GM19240 (cell line): ENCODE data around the gene FBXO42.

Experiments used
- DNase-seq: peaks from one replicate; pipeline ENCODE4 v3.0.0; 2011; ENCODE audit warnings: low spot score; ENCODE audit not compliant: insufficient read length

FBXO42 gene

DNA sequence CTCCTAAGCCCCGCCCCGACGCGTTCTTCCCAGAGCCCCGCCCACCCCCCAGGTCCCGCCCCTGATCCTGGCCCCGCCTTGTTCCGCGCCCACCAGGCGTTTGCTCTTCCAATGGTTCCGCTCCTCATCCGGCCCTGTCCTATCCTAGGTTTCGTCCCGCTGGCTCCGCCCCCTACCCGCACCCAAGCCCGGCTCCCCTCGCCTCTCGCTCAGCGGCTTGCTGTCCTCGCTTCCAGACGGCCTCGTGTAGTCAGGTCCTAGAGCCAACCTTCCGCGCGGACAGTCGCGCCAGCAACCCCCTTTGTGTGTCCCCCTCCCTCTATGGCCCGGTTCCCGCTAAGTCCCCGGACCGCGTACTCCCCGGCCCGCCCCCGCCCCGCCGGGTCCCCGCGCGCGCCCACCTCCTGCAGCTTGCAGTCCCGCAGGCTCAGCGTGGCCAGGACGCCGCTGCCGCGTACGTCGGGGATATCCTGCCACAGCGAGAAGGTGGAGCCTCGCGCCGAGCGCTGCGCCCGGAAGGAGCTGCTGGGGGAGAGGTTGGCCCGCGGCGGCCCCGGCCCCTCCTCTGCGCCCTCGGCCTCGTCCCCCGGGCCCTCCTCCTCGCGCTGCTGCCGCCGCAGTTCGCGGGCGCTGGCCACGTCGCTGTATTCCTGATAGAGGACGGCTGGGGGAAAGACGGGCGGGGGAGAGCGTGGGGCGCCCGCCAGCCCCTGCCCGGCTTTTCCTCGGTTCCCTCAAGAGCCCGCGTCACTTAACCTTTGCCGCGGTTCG lies 145.5 kb downstream of the FBXO42 start:
- DNase-seq, result peak; percentile 55

DNA sequence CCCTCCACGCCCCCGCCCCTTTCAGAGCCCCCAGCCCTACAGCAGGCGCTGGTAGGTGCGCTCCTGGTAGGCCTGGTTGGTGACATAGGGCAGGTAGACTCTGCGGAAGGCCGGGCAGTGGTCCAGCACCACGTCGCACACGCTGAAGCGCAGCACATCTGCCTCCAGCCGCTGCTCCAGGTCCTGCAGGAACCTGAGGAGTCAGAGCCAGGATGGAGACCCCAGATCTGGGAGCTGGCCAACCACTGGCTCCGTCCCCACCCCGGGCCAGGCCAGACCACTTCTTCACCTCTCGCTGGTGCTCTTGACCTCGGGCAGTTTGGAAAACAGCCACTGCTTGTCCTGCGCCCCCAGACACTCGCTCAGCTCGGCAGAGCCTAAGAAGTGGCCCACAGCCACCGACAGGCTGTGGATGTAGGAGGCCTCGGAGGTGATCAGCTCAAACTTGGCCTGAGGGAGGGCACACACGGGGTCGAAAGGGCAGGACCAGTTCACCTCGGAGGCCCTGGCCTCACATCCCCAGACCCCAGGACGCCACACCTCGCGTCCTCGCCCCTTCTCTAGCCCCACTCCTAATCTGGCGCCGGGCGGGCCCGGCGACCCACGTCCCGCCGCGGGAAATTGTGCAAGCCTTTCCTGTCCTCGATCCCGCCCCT lies 146.3 kb downstream of the FBXO42 start:
- no peak for DNase-seq

DNA sequence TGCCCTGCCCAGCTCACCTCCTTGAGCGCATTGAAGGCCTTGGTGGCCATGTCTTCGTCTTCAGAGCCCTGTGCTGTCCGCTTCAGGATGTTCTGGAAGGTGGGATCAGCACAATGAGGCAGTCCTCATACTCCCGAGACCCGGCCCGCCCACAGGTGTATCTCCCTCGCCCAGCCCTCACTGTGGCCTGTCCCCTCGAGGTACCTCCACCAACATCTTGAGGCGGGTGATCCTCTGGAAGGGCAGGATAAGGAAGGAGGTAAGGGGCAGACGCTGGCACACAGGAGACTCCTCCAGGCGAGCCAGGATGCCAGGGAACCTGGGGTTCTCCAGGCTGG lies 147.0 kb downstream of the FBXO42 start:
- DNase-seq, result no peak

DNA sequence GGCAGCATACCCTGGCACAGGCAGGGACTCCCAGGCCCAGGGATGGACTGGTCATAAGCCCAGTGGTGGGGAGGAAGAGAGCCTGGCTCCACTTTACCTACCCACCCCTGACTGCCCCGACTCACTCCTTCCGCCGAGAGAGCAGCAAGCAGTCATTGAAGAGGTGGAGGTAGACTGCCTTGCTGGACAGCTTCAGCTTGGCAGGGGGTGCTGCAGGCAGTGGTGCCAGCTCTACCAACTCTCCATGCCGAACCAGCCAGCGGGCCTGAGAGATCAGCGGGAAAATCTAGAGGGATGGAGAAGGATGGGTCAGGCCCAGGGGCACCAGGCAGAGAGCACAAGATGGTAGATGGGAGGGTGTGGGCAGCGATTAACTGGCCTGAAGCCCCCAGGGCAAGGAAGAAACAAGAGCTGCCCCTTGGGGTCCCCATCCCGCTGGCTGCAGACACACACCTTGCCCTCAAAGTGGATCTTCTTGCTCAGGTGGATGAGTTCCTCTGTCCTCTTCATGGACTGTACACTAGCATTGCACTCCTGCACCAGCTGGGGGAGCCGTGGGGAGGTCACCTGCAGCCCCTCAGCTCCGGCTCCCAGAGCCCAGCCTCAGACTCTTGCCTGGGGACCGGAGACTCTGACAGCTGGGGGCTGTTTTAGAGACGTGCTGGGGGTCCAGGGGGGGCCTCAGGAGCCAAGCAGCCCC lies 147.5 kb downstream of the FBXO42 start:
- no peak for DNase-seq

DNA sequence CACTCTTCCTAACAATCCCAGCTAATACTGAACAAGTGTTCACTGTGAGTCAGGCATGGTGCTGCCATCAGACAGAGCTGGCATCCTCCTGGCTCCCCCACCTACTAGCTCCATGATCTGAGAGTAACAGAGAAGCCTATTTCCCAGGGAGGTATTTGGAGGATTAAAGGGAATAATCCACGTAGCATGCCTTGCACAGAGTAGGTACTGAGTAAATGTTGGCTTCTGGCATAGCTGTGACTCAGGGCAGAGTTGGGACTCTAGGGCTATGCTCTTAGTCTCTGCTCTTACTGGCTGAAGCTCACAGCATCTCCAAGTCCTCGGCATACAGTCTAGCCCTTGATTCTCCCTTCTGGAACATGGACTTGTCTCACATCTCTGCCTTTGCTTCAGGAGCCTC lies 148.1 kb downstream of the FBXO42 start:
- DNase-seq, result no peak

DNA sequence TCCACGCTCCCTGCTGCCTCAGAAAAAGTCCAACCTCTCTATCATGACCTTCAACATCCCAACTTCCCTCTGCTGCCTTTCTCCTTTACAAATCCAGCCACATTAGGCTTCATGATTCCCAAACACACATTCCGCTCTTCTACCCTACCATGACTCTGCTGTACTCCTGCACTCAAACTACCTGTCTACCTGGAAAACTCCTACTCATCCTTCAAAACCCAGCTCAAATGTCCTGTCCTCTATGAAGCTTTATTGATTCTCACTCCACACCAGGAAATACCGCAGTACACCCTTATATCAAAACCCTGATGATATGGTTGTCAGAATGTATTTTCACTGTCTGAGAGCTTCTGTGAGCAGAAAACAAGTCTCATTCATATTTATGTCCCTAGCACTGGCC lies 148.7 kb downstream of the FBXO42 start:
- no peak for DNase-seq

DNA sequence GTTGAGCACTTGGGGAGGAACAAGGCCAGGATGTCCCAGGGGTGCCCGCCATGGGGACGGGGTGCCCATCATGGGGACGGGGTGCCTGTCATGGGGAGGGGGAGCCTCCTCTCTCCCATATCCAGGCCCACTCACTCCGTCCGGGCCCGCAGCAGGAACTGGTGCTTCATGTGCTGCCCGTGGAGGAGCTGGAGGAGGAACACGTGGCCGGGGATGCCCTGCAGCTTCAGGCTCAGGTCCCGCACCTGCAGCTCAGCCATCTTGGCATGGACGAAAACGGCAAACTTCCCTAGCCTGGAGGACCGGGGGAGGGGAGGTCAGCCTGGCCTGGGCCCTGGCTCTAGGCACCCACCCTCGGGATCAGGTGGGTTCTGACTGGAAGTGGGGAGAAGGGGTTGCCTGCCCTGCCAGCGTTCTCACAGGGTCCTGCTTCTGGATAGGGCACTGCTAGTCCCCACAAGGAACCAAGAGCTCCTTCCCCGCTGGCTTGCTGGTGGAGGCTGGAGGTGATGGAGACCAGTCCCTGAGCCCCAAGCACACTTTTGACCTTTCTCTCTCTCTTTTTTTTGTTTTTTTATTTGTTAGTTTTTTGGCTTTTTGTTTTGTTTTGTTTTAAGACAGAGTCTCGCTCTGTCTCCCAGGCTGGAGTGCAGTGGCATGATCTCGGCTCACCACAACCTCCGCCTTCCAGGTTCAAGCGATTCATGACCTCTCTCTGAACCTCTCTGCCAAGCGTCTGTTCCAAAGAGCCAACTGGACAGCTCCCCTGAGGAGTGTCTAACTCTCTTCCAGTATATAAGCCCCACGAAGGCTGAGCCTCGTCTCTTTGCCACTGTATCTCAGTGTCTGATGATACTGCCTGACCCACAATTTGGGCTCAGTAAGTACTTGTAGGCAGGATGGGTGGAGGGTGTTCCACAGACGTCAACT lies 149.7 kb downstream of the FBXO42 start:
- DNase-seq, result no peak

DNA sequence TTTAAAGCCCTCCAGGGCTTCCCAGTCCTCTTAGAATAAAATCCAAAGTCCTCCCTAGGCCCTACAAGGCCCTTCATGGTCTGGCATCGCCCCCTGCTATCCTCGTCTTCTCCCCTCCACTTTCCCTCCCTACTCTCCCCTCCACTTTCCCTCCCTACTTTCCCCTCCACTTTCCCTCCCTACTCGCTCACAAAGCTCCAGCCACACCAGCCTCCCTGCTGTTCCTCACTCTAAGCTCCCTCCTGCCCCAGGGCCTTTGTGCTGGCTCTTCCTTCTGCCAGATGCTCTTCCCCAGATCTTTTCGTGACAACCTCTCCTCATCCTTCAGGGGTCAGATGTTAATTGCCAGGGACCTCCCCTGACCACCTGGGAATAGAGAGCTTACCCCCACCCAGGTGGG lies 152.6 kb downstream of the FBXO42 start:
- no peak for DNase-seq

DNA sequence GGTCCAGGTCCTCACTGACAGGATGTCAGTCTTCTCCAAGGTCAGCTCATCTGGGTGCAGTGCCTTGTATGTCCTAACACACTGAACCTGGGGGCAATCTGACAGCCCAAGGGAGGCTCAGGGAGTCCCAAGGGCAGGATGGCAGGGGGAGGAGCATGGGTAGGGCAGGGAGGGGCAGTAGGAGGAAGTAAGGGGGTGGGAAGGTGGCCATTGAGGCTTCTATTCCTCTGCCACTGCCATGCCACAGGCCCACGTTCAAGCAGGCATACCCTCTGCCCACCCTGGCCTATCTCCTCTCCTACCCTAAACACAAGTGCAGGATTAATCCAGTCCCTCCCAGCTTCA lies 153.2 kb downstream of the FBXO42 start:
- DNase-seq, result no peak

DNA sequence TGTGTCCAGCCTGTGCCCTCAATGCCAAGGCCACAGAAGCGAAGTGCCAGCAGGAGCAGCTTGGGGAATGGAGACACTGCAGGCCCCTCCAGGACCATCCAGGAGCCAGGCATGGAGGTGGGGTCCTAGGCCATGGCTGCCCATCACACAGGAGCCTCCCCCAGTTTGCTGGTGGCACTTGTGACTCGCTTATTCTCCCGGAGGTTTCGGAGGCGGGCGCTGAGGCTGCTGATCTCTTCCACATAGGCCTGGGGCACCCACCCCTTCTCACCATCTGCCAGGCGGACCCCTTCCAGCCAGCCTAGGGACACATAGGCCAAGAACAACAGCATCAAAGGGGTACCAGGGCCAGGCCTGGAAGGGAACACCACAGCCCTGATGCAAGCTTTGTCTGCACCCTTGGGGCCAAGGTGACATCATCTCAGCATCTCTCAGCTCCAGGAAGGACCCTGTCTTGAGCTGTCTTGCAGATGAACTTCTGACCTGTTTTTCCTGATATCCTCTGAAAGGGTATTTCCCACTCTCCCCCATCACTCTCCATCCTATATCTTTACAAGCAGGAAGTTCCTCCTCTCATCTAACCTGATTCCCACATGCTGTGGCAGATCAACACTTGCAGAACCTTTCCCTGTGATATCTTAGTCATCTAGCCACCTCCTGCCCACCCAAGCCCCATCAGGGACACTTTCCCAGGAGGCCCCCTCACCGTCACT lies 153.7 kb downstream of the FBXO42 start:
- no peak for DNase-seq

DNA sequence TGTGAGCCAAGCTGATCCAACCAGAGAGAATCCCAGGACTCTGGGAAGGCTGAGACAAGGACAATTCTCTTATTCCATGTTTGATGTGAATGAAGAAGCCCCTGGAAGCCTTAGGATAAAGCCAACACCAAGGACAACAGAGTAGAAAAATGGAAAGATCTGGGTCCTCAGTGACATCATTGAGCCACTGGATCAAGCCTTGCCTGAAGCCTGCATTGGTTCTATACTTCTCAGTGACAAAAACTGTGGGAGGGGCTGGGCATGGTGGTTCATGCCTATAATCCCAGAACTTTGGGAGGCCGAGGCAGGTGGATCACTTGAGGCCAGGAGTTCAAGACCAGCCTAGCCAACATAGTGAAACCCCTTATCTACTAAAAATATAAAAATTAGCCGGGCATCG lies 155.4 kb downstream of the FBXO42 start:
- DNase-seq, result no peak
